Measurements from ENCODE around the gene NDUFB10.

DNA sequence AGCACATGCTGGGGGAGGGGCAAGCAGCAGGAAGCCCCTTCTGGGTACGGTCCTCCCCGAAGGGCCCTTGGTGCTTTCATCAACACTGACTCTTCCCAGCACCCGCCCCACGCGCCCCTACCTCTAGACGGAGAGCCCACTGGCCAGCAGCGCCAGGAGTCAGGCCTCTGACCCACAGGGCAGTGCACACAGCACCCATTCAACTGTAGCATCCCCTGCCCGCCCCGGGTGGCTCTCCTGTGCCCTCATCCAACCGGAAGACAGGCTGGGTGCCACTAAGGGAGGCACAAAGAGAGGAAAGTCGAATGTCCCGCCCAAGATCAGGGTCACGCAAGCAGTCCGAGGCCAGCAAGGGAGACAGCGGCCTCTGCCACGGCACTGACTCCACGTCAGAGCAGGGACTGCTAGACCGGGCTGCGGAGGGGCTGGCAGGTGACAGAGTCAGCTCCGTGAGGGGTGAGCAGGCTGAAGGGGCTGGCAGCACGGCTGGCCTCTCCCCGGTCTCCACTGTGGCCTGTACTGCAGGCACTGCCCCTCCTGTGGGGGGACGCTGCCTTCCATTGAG is 26.2 kb upstream of the NDUFB10 start:
- TF ChIP-seq, protein P1, sequence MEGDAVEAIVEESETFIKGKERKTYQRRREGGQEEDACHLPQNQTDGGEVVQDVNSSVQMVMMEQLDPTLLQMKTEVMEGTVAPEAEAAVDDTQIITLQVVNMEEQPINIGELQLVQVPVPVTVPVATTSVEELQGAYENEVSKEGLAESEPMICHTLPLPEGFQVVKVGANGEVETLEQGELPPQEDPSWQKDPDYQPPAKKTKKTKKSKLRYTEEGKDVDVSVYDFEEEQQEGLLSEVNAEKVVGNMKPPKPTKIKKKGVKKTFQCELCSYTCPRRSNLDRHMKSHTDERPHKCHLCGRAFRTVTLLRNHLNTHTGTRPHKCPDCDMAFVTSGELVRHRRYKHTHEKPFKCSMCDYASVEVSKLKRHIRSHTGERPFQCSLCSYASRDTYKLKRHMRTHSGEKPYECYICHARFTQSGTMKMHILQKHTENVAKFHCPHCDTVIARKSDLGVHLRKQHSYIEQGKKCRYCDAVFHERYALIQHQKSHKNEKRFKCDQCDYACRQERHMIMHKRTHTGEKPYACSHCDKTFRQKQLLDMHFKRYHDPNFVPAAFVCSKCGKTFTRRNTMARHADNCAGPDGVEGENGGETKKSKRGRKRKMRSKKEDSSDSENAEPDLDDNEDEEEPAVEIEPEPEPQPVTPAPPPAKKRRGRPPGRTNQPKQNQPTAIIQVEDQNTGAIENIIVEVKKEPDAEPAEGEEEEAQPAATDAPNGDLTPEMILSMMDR (IDR thresholded peaks at IDR 0.05; ENCODE audit: insufficient read depth, low read depth, low read length) = no peak
- no peak for TF ChIP-seq EZH2 (IDR thresholded peaks at IDR 0.05; ENCODE audit: insufficient read depth, low read length)
